ENCODE results near the gene ARRDC5. TPM values are rescaled to one million over a fixed set of nuclear protein-coding genes. Genes with fewer than 3 reads are reported as not detected.

ARRDC5 gene
- total RNA-seq, 1 donor from 2014 or later, result not detected

GRCh38 chr19:4909897-4910593 is 7.3 kb upstream of the ARRDC5 start:
- TF ChIP-seq EZH2 (IDR thresholded peaks at IDR 0.05; ENCODE audit: insufficient read depth, low read length) (no peak), CTCF (IDR thresholded peaks at IDR 0.05; ENCODE audit: insufficient read depth, low read depth, low read length) (no peak)
- Histone ChIP-seq H3K9ac (ENCODE audit: low read length) (peak overlapping the region; percentile 92), H3K36me3 (ENCODE audit: insufficient read depth, low read length) (peaks cover 4% of the 10 kb centered on the region), H2AFZ (ENCODE audit: low read depth, low read length) (peak overlapping the region; percentile 59), H3K27me3 (ENCODE audit: insufficient read depth, low read length) (peaks cover 2% of the 10 kb centered on the region), H3K4me1 (ENCODE audit: insufficient read depth, low read length) (peaks cover 42% of the 10 kb centered on the region), H3K4me3 (ENCODE audit: insufficient read depth, low read depth, low read length) (peak overlapping the region; percentile 69), H3K4me2 (ENCODE audit: low read length) (peak overlapping the region; percentile 92), H3K79me2 (ENCODE audit: insufficient read depth, low read length) (peaks cover 35% of the 10 kb centered on the region), H3K9me3 (ENCODE audit: insufficient read depth, low read depth, low read length) (no peaks in the 10 kb centered on the region), H3K27ac (ENCODE audit: low read depth, low read length) (peak overlapping the region; percentile 95), H4K20me1 (ENCODE audit: insufficient read depth, low read length) (peaks cover 7% of the 10 kb centered on the region)
- peak; percentile 70 for DNase-seq (ENCODE audit: low read depth)
- peak overlapping the region; percentile 86 for H3K4me3 Mint-ChIP-seq (ENCODE audit: unreplicated experiment)
- peak overlapping the region; percentile 62 for H3K27ac Mint-ChIP-seq (ENCODE audit: unreplicated experiment)
- H3K9me3 Mint-ChIP-seq (ENCODE audit: unreplicated experiment), result no peaks in the 10 kb centered on the region
- FAIRE-seq, result no peak
- H3K4me1 Mint-ChIP-seq (ENCODE audit: low read depth, unreplicated experiment), result peaks cover 25% of the 10 kb centered on the region
- peaks cover 5% of the 10 kb centered on the region for H3K36me3 Mint-ChIP-seq (ENCODE audit: low read depth, unreplicated experiment)
- H3K27me3 Mint-ChIP-seq (ENCODE audit: low read depth, unreplicated experiment), result peaks cover 13% of the 10 kb centered on the region

- Mint-ChIP-seq H3K9me3 (ENCODE audit: unreplicated experiment) (no peaks in the 10 kb centered on the region), H3K4me1 (ENCODE audit: low read depth, unreplicated experiment) (peaks cover 20% of the 10 kb centered on the region), H3K4me3 (ENCODE audit: unreplicated experiment) (peak within 1 kb of the TSS; percentile 86), H3K27me3 (ENCODE audit: low read depth, unreplicated experiment) (peaks cover 13% of the 10 kb centered on the region), H3K27ac (ENCODE audit: unreplicated experiment) (peak within 1 kb of the TSS; percentile 62), H3K36me3 (ENCODE audit: low read depth, unreplicated experiment) (peaks cover 4% of the 10 kb centered on the region)
- Histone ChIP-seq H3K36me3 (ENCODE audit: insufficient read depth, low read length) (peaks cover 4% of the 10 kb centered on the region), H3K4me3 (ENCODE audit: insufficient read depth, low read depth, low read length) (peak within 1 kb of the TSS; percentile 69), H3K4me1 (ENCODE audit: insufficient read depth, low read length) (peaks cover 34% of the 10 kb centered on the region), H3K27ac (ENCODE audit: low read depth, low read length) (peak within 1 kb of the TSS; percentile 95), H3K27me3 (ENCODE audit: insufficient read depth, low read length) (peaks cover 2% of the 10 kb centered on the region), H3K9me3 (ENCODE audit: insufficient read depth, low read depth, low read length) (no peaks in the 10 kb centered on the region), H3K4me2 (ENCODE audit: low read length) (peak within 1 kb of the TSS; percentile 92), H2AFZ (ENCODE audit: low read depth, low read length) (peak within 1 kb of the TSS; percentile 59), H4K20me1 (ENCODE audit: insufficient read depth, low read length) (peaks cover 7% of the 10 kb centered on the region), H3K9ac (ENCODE audit: low read length) (peak within 1 kb of the TSS; percentile 92), H3K79me2 (ENCODE audit: insufficient read depth, low read length) (peaks cover 28% of the 10 kb centered on the region)
- TF ChIP-seq EZH2 (IDR thresholded peaks at IDR 0.05; ENCODE audit: insufficient read depth, low read length) (no peak), CTCF (IDR thresholded peaks at IDR 0.05; ENCODE audit: insufficient read depth, low read depth, low read length) (no peak)
- FAIRE-seq, result no peak
- no peak for DNase-seq (ENCODE audit: low read depth)
Measured at GRCh38 chr19:4909156-4909896, 6.6 kb upstream of the ARRDC5 start, which contains the start of gene UHRF1. TSS of gene UHRF1 (plus strand) at chr19:4909501. CDS start at chr19:4910886, 1,385 bp downstream.

Data from astrocyte (in vitro differentiated cells and primary cell).